Fibroblast of skin of abdomen (primary cell): Measurements from ENCODE around the gene LRAT.
A peak's percentile ranks its signal among the peaks of the same experiment; 100 is the strongest.

ENCODE experiments used
- DNase-seq: peaks from one replicate; pipeline ENCODE4 v3.0.0-alpha.2; 2013

The LRAT gene

GRCh38 chr4:154778264-154778663, 34.5 kb downstream of the LRAT start:
- no peak for DNase-seq

GRCh38 chr4:154779362-154779947, 35.7 kb downstream of the LRAT start:
- peak; percentile 25 for DNase-seq

GRCh38 chr4:154781126-154781982, 37.6 kb downstream of the LRAT start, which contains the start of gene RBM46:
TSS of gene RBM46 (plus strand) at chr4:154781272. CDS start at chr4:154796753, 15,481 bp downstream.
- DNase-seq: no peak

GRCh38 chr4:154781983-154782293, 38.1 kb downstream of the LRAT start:
- DNase-seq: no peak
